Panc1 (cell line): ENCODE data around the gene MSH3. TPM values are rescaled to one million over a fixed set of nuclear protein-coding genes. Genes with fewer than 3 reads are reported as not detected.

Experiments
- ATAC-seq: fragments of 200-7000 bp; cut with Tn5 transposase; 2 replicates; pipeline ENCODE4 v1.9.1; 2020; ENCODE audit warnings: mild to moderate bottlenecking, moderate library complexity
- BruUV-seq: library from RNA; stranded (reverse); fragments of 400-500 nt; replicated peaks from 2 replicates; lab custom pipeline; 2021; lab: Mats Ljungman, UMichigan
- CTCF ChIA-PET: fragments of 300-600 bp; sonication (Branson Sonifier 250); formaldehyde crosslinking; loops from one replicate; lab custom pipeline; 2022; ENCODE audit warnings: antibody characterized with exemption; lab: Charles Lee
- POLR2A ChIA-PET: fragments of 300-600 bp; sonication (Branson Sonifier 250); formaldehyde crosslinking; loops from one replicate; lab custom pipeline; 2022; ENCODE audit warnings: antibody characterized with exemption; lab: Charles Lee
- DNase-seq: peaks from one replicate; pipeline ENCODE4 v3.0.0-alpha.2; 2010; ENCODE audit warnings: low read depth, low spot score
- H3K27ac ChIP-seq: 2 replicates; pipeline ENCODE4 v1.5.1; 2011; ENCODE audit warnings: mild to moderate bottlenecking, low read length, inconsistent platforms
- H3K27me3 ChIP-seq: fragments of 200-500 bp; sonication (Bioruptor generic); 2 replicates; pipeline ENCODE4 v1.6.0; 2014; ENCODE audit warnings: low read length, inconsistent platforms; ENCODE audit not compliant: control insufficient read depth, insufficient read depth
- H3K36me3 ChIP-seq: fragments of 200-500 bp; sonication (Bioruptor generic); 2 replicates; pipeline ENCODE4 v1.5.1; 2014; ENCODE audit warnings: inconsistent platforms, mild to moderate bottlenecking, low read length, moderate library complexity; ENCODE audit not compliant: control insufficient read depth, insufficient read depth
- H3K4me1 ChIP-seq: 2 replicates; pipeline ENCODE4 v1.5.1; 2011; ENCODE audit warnings: inconsistent platforms, mild to moderate bottlenecking, low read length, moderate library complexity; ENCODE audit not compliant: control insufficient read depth, insufficient read depth
- H3K4me3 ChIP-seq, 2 experiments: 2 replicates each; pipeline ENCODE4 v1.5.1; 2011 to 2012; ENCODE audit warnings: low read depth in 2 of 2, low read length in 2 of 2, mild to moderate bottlenecking in 2 of 2, inconsistent platforms in 1 of 2, moderate library complexity in 1 of 2
- H3K9me3 ChIP-seq: fragments of 200-500 bp; sonication (Bioruptor generic); 2 replicates; pipeline ENCODE4 v1.5.1; 2014; ENCODE audit warnings: low read depth, mild to moderate bottlenecking, inconsistent platforms, low read length, moderate library complexity; ENCODE audit not compliant: control insufficient read depth, insufficient read depth
- CTCF ChIP-seq: fragments of 450-650 bp; IDR thresholded peaks from 2 replicates; pipeline ENCODE4 v1.5.1; 2017; ENCODE audit warnings: mild to moderate bottlenecking
- POLR2AphosphoS5 ChIP-seq: IDR thresholded peaks from 2 replicates; pipeline ENCODE4 v1.6.1; 2012; ENCODE audit warnings: mild to moderate bottlenecking, low read depth, low read length, moderate library complexity
- REST ChIP-seq, 2 experiments: IDR thresholded peaks; 2 replicates each; pipeline ENCODE4 v1.6.1; 2011 to 2012; ENCODE audit warnings: low read depth in 2 of 2, control low read depth in 1 of 2, low read length in 1 of 2, mild to moderate bottlenecking in 1 of 2, moderate library complexity in 1 of 2; ENCODE audit not compliant: insufficient read depth in 1 of 2
- SIN3A ChIP-seq: IDR thresholded peaks from 2 replicates; pipeline ENCODE4 v1.6.1; 2012; ENCODE audit warnings: low read depth, mild to moderate bottlenecking, low read length, moderate library complexity, borderline replicate concordance; ENCODE audit not compliant: insufficient read depth
- TCF7L2 ChIP-seq: IDR thresholded peaks from 2 replicates; pipeline ENCODE4 v1.6.1; 2011; ENCODE audit warnings: mild to moderate bottlenecking, low read depth, low read length, inconsistent platforms
- in situ Hi-C: cut with HindIII; loops from 2 replicates; pipeline ENCODE4 v1.10.0; 2016; ENCODE audit warnings: low sequenced_read_pairs, low pct_unique_long_range_greater_than_20kb
- intact Hi-C: fragments of 100-400 bp; cut with micrococcal nuclease; formaldehyde crosslinking; loops from one replicate; pipeline ENCODE4 v1.10.0; 2022; ENCODE audit not compliant: unreplicated experiment
- total RNA-seq: library from RNA; stranded (reverse); gene quantifications from one replicate; pipeline ENCODE4 v1.2.1, GENCODE V29; 2021; ENCODE audit not compliant: unreplicated experiment

MSH3 gene
- total RNA-seq, 1 experiment from 2014 or later = 18.9 TPM

DNA sequence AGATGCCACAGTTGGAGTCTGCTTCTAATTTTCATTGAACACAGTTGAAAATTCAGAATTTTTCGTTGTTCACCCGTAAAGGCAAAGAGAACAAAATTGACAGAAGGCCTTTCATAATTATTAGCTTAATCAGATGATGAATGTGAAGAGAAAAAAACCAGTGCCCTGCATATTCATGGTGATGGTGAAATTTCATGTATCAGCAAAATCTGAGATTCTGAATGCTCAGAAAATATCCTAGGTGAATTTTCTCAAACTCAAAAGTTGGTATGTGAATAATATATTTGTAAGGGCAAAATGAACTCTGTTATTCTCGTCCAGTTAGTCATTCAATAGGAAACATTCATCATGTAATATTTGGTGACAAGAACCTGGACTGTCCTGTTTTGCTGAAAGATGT is 136.2 kb downstream of the MSH3 start:
- intact Hi-C loops (no loop called here), in situ Hi-C loops (no loop called here)
- TF ChIP-seq REST (IDR thresholded peaks at IDR 0.05; ENCODE audit: insufficient read depth in 1 of 2, low read depth in 2 of 2, low read length in 1 of 2) (no peak), SIN3A (no peak), TCF7L2 (no peak), CTCF (no peak)
- no peaks in the 10 kb centered on the region for H3K4me1 ChIP-seq
- H3K4me3 ChIP-seq = no peak overlapping the region
- no peaks in the 10 kb centered on the region for H3K9me3 ChIP-seq
- ATAC-seq (no peak), DNase-seq (no peak)
- ChIA-PET CTCF (no interaction called here), POLR2A (no interaction called here)
- H3K36me3 ChIP-seq = peaks cover 9% of the 10 kb centered on the region; the same call in 1 of the 2 replicates
- H3K27me3 ChIP-seq = no peaks in the 10 kb centered on the region
- no peak overlapping the region for H3K27ac ChIP-seq
- no TSS peak for BruUV-seq

DNA sequence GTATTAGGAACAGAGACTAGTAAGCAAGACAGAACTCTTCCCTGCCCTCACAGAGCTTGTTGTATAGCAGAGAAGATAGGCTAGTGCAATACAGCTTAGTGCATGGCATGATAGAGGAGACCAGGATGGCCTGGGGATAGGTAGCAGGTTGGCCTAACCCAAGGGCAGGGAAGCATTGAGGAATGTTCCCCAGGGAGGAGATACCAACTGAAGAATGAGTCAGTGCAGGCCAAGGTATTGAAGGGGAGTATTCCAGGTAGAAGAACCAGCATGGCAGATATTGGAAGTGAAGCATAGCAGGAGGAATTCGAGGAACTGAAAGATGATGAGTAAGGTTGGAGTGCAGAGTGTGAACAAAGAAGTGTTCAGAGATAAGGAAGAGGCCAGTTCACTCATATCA is 138.9 kb downstream of the MSH3 start:
- in situ Hi-C loops (no loop called here), intact Hi-C loops (no loop called here)
- no peaks in the 10 kb centered on the region for H3K9me3 ChIP-seq
- ATAC-seq (no peak), DNase-seq (no peak)
- no peak overlapping the region for H3K4me3 ChIP-seq
- POLR2A ChIA-PET = no interaction called here
- BruUV-seq = no TSS peak
- H3K4me1 ChIP-seq = no peaks in the 10 kb centered on the region
- CTCF ChIA-PET = interaction anchor here (0.5 kb wide), 1 partner anchor 14 kb away, joined by 8 read pairs; no protein-coding TSS in a partner anchor
- no peak overlapping the region for H3K27ac ChIP-seq
- no peaks in the 10 kb centered on the region for H3K27me3 ChIP-seq
- TF ChIP-seq REST (IDR thresholded peaks at IDR 0.05; ENCODE audit: insufficient read depth in 1 of 2, low read depth in 2 of 2, low read length in 1 of 2) (no peak), SIN3A (no peak), TCF7L2 (no peak), POLR2AphosphoS5 (no peak), CTCF (no peak)
- H3K36me3 ChIP-seq = peaks cover 9% of the 10 kb centered on the region; the same call in 1 of the 2 replicates
